DND-41 (cell line): Measurements from ENCODE around the gene SLC43A1.

Experiments
- ATAC-seq: fragments of 200-7000 bp; cut with Tn5 transposase; 3 replicates; pipeline ENCODE4 v1.9.1; 2021; ENCODE audit warnings: low read depth; ENCODE audit not compliant: insufficient read depth
- DNase-seq: peaks from one replicate; pipeline ENCODE4 v3.0.0-alpha.2; 2020
- H2AFZ ChIP-seq: 2 replicates; pipeline ENCODE4 v1.6.0; 2012; ENCODE audit warnings: low read depth, low read length
- H3K27ac ChIP-seq: 2 replicates; pipeline ENCODE4 v1.5.1; 2012; ENCODE audit warnings: low read length, inconsistent platforms
- H3K27me3 ChIP-seq: fragments of 200-600 bp; sonication (generic); 2 replicates; pipeline ENCODE4 v1.6.0; 2012; ENCODE audit warnings: low read length, mild to moderate bottlenecking, inconsistent platforms; ENCODE audit not compliant: insufficient read depth, poor library complexity
- H3K36me3 ChIP-seq: 2 replicates; pipeline ENCODE4 v1.5.1; 2012; ENCODE audit warnings: low read length, inconsistent platforms; ENCODE audit not compliant: insufficient read depth
- H3K4me1 ChIP-seq: 2 replicates; pipeline ENCODE4 v1.5.1; 2012; ENCODE audit warnings: mild to moderate bottlenecking, low read length; ENCODE audit not compliant: insufficient read depth
- H3K4me2 ChIP-seq: 2 replicates; pipeline ENCODE4 v1.6.0; 2012; ENCODE audit warnings: mild to moderate bottlenecking, moderate library complexity, low read length, inconsistent platforms; ENCODE audit not compliant: insufficient read depth
- H3K4me3 ChIP-seq, 2 experiments: fragments of 200-600 bp in 1 of 2; shearing (Covaris generic) in 1 of 2; 2 replicates each; pipeline ENCODE4 v1.5.1; 2012 to 2016; ENCODE audit warnings: inconsistent platforms in 2 of 2, low read length in 2 of 2, mild to moderate bottlenecking in 2 of 2, low read depth in 1 of 2, moderate library complexity in 1 of 2
- H3K79me2 ChIP-seq: 2 replicates; pipeline ENCODE4 v1.6.0; 2012; ENCODE audit warnings: low read length, inconsistent platforms; ENCODE audit not compliant: insufficient read depth
- H3K9ac ChIP-seq: 2 replicates; pipeline ENCODE4 v1.6.0; 2012; ENCODE audit warnings: low read depth, mild to moderate bottlenecking, inconsistent platforms, low read length, moderate library complexity
- H3K9me3 ChIP-seq: 2 replicates; pipeline ENCODE4 v1.5.1; 2012; ENCODE audit warnings: low read length, moderate library complexity, mild to moderate bottlenecking, inconsistent platforms; ENCODE audit not compliant: insufficient read depth, severe bottlenecking
- H4K20me1 ChIP-seq: 2 replicates; pipeline ENCODE4 v1.6.0; 2012; ENCODE audit warnings: low read length; ENCODE audit not compliant: insufficient read depth
- CTCF ChIP-seq: IDR thresholded peaks from 2 replicates; pipeline ENCODE4 v1.5.1; 2012; ENCODE audit warnings: borderline replicate concordance, low read length, moderate library complexity, mild to moderate bottlenecking; ENCODE audit not compliant: poor library complexity, severe bottlenecking; ENCODE audit errors: extremely low read depth
- EZH2 ChIP-seq: IDR thresholded peaks from 3 replicates; pipeline ENCODE4 v1.6.1; 2012; ENCODE audit warnings: borderline replicate concordance, low read depth, mild to moderate bottlenecking, moderate library complexity, low read length, inconsistent platforms; ENCODE audit not compliant: severe bottlenecking

Gene SLC43A1

GRCh38 chr11:57556041-57556440 lies 40.5 kb upstream of the SLC43A1 start:
- peaks cover 7% of the 10 kb centered on the region for H4K20me1 ChIP-seq
- H3K4me2 ChIP-seq, result no peak overlapping the region
- no peak overlapping the region for H3K4me3 ChIP-seq
- H3K79me2 ChIP-seq, result peaks cover 20% of the 10 kb centered on the region
- ATAC-seq, result no peak
- TF ChIP-seq EZH2, result no peak
- H3K27me3 ChIP-seq, result no peaks in the 10 kb centered on the region
- no peak for DNase-seq
- no peaks in the 10 kb centered on the region for H3K9me3 ChIP-seq
- peaks cover 91% of the 10 kb centered on the region for H3K36me3 ChIP-seq
- H3K4me1 ChIP-seq, result no peaks in the 10 kb centered on the region
- H3K9ac ChIP-seq, result no peak overlapping the region
- no peak overlapping the region for H3K27ac ChIP-seq
- H2AFZ ChIP-seq, result no peak overlapping the region

DNA sequence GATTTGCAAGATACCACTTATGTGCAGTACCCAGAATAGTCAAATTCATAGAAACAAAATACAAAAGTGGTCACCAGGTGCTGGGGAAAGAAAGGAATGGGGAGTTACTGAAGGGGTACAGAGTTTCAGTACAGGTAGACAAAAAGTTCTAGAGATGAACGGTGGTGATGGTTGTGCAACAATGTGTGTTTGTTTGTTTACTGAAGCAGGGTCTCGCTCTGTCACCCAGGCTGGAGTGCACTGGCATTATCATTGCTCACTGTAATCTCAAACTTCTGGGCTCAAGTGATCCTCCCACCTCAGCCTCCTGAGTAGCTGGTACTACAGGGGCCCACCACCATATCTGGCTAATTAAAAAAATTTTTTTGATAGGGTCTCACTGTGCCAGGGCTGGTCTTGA lies 39.9 kb upstream of the SLC43A1 start:
- Histone ChIP-seq H3K79me2 (peaks cover 16% of the 10 kb centered on the region; the same call in 1 of the 2 replicates), H3K4me1 (no peaks in the 10 kb centered on the region), H4K20me1 (peaks cover 4% of the 10 kb centered on the region; the same call in 1 of the 2 replicates), H3K9ac (no peak overlapping the region), H3K4me2 (no peak overlapping the region), H2AFZ (no peak overlapping the region), H3K27me3 (no peaks in the 10 kb centered on the region), H3K9me3 (no peaks in the 10 kb centered on the region), H3K4me3 (no peak overlapping the region), H3K27ac (no peak overlapping the region), H3K36me3 (peaks cover 94% of the 10 kb centered on the region)
- ATAC-seq (no peak), DNase-seq (no peak)
- TF ChIP-seq CTCF (no peak), EZH2 (no peak)

GRCh38 chr11:57552479-57552878 lies 37.0 kb upstream of the SLC43A1 start:
- Histone ChIP-seq H3K4me1 (no peaks in the 10 kb centered on the region), H3K4me3 (no peak overlapping the region), H3K27me3 (no peaks in the 10 kb centered on the region), H3K9me3 (no peaks in the 10 kb centered on the region), H3K27ac (no peak overlapping the region), H2AFZ (no peak overlapping the region), H4K20me1 (peaks cover under 1% of the 10 kb centered on the region; the same call in 1 of the 2 replicates), H3K9ac (no peak overlapping the region), H3K4me2 (no peak overlapping the region), H3K79me2 (no peaks in the 10 kb centered on the region), H3K36me3 (peaks cover 93% of the 10 kb centered on the region)
- ATAC-seq (no peak), DNase-seq (no peak)
- TF ChIP-seq CTCF, result no peak
- TF ChIP-seq EZH2, result no peak

DNA sequence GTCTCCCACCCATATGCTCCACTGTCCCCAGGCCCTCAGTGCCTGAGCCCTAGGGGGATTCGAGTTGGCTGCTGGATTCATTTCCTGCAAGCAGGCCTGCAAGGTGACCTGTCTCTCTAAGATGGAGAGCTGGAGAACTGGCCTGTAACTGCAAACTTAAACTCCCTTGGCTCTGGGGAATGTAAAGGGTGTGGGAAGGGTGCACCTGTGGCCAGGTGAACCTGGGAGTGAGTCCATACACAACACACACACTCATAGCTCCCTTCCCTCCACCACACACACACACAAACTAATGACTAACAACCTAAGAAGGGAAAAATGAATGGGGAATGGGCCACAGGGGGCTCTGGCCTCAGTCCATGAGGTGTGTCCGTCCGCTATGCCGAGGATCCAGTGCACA lies 36.4 kb upstream of the SLC43A1 start:
- Histone ChIP-seq H3K4me3 (no peak overlapping the region), H3K4me1 (no peaks in the 10 kb centered on the region), H3K9me3 (no peaks in the 10 kb centered on the region), H4K20me1 (no peaks in the 10 kb centered on the region; the same call in 1 of the 2 replicates), H2AFZ (no peak overlapping the region), H3K9ac (no peak overlapping the region), H3K79me2 (no peaks in the 10 kb centered on the region), H3K4me2 (no peak overlapping the region), H3K27me3 (no peaks in the 10 kb centered on the region), H3K36me3 (peaks cover 94% of the 10 kb centered on the region), H3K27ac (no peak overlapping the region)
- TF ChIP-seq EZH2 (no peak), CTCF (no peak)
- ATAC-seq (no peak), DNase-seq (no peak)
